Measurements from ENCODE around the gene PCDHGB5.
"Not testable (repeated sequence)": the region's sequence is repeated elsewhere in the genome, so short reads cannot be mapped to it uniquely, and the experiment has no call there.

The PCDHGB5 gene

DNA sequence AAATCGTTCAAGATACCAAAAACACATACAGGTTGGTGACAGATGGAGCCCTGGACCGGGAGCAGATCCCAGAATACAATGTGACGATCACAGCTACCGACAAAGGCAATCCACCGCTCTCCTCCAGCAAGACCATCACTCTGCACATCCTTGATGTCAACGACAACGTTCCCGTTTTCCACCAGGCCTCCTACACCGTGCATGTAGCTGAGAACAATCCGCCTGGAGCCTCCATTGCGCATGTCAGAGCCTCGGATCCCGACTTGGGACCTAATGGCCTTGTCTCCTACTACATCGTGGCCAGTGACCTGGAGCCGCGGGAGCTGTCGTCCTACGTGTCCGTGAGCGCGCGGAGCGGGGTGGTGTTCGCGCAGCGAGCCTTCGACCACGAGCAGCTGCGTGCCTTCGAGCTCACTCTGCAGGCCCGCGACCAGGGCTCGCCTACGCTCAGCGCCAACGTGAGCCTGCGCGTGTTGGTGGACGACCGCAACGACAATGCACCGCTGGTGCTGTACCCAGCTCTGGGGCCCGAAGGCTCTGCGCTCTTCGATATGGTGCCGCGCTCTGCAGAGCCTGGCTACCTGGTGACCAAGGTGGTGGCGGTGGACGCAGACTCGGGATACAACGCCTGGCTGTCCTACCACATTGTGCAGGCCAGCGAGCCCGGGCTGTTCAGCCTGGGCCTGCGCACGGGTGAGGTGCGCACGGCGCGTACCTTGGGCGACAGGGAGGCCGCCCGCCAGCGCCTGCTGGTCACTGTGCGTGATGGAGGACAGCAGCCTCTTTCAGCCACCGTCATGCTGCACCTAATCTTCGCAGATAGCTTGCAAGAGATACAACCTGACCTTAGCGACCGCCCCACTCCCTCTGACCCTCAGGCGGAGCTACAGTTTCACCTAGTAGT lies 25.9 kb upstream of the PCDHGB5 start:
- peaks cover 5% of the 10 kb centered on the region for H3K4me1 Mint-ChIP-seq
- H3K27me3 Mint-ChIP-seq: peaks cover 61% of the 10 kb centered on the region

GRCh38 chr5:141373673-141374317 lies 24.0 kb upstream of the PCDHGB5 start, which contains the start of gene PCDHGA6:
Gene PCDHGA6, plus strand, starts transcription at chr5:141373891. Its CDS starts 193 bp downstream, at chr5:141374084.
- Mint-ChIP-seq H3K4me3 (no peak within 1 kb of the TSS), H3K36me3 (peaks cover 16% of the 10 kb centered on the region), H3K27ac (no peak within 1 kb of the TSS), H3K4me1 (peaks cover 5% of the 10 kb centered on the region), H3K9me3 (peaks cover 13% of the 10 kb centered on the region), H3K27me3 (peaks cover 54% of the 10 kb centered on the region)

More for the DNA sequence above, 25.9 kb upstream of the PCDHGB5 start:
- H3K9me3 Mint-ChIP-seq: peaks cover 10% of the 10 kb centered on the region
- peaks cover 15% of the 10 kb centered on the region for H3K36me3 Mint-ChIP-seq
- H3K4me3 Mint-ChIP-seq: no peak overlapping the region
- no peak overlapping the region for H3K27ac Mint-ChIP-seq

DNA sequence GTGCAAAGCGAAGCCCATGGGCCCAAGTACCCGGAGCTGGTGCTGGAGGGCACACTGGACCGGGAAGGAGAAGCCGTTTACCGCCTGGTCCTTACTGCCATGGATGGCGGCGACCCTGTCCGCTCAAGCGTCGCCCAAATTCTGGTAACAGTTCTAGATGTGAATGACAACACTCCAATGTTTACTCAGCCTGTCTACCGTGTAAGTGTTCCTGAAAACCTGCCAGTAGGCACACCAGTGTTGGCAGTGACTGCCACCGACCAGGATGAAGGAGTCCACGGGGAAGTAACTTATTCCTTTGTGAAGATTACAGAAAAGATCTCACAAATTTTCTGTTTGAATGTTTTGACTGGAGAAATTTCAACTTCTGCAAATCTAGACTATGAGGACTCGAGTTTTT lies 23.1 kb upstream of the PCDHGB5 start:
- no peak overlapping the region for H3K27ac Mint-ChIP-seq
- peaks cover 13% of the 10 kb centered on the region for H3K9me3 Mint-ChIP-seq
- peaks cover 51% of the 10 kb centered on the region for H3K27me3 Mint-ChIP-seq
- H3K4me1 Mint-ChIP-seq: peaks cover 5% of the 10 kb centered on the region
- H3K4me3 Mint-ChIP-seq: no peak overlapping the region
- peaks cover 16% of the 10 kb centered on the region for H3K36me3 Mint-ChIP-seq

- Mint-ChIP-seq H3K36me3 (peaks cover 14% of the 10 kb centered on the region), H3K9me3 (peaks cover 13% of the 10 kb centered on the region), H3K27me3 (peaks cover 50% of the 10 kb centered on the region)
- not testable (repeated sequence) for H3K4me3 Mint-ChIP-seq, H3K4me1 Mint-ChIP-seq, H3K27ac Mint-ChIP-seq
Measured at GRCh38 chr5:141375444-141376155, 22.1 kb upstream of the PCDHGB5 start.

DNA sequence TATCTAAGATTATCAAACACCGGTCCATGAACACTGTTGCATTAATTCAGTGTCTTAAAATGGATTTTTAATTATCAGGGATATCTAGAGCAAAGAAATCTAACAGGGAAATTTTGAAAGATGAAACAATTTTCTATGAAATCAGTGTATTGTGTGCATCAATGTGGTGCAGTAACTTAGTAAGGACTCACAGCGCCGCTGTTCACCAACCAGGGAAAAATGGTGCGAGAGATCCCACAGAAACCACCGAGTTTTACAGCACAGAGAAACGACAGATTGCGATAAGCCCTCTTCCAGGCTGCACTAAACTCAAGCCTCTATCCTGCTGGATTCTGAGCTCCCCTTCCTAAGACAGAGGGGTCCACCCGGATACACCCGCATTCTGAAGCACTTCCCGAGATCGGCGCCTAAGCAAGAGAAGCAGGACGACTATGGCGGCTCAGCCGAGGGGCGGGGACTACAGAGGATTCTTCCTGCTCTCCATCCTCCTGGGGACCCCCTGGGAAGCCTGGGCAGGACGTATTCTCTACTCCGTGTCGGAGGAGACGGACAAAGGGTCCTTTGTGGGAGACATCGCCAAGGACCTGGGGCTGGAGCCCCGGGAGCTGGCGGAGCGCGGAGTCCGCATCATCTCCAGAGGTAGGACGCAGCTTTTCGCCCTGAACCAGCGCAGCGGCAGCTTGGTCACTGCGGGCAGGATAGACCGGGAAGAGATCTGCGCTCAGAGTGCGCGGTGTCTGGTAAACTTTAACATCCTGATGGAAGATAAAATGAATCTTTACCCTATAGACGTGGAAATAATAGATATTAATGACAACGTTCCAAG lies 15.1 kb upstream of the PCDHGB5 start, which contains the start of gene PCDHGA7:
PCDHGA7 (plus strand) TSS at position 274 of the 826 bp plus-strand sequence; CDS start at position 432, 158 bp downstream.
- peaks cover 18% of the 10 kb centered on the region for H3K36me3 Mint-ChIP-seq
- peaks cover 59% of the 10 kb centered on the region for H3K27me3 Mint-ChIP-seq
- no peak within 1 kb of the TSS for H3K27ac Mint-ChIP-seq
- H3K4me1 Mint-ChIP-seq: no peaks in the 10 kb centered on the region
- peak within 1 kb of the TSS; percentile 70 for H3K4me3 Mint-ChIP-seq
- peaks cover 21% of the 10 kb centered on the region for H3K9me3 Mint-ChIP-seq

- Mint-ChIP-seq H3K4me1 (peaks cover under 1% of the 10 kb centered on the region), H3K36me3 (peaks cover 19% of the 10 kb centered on the region), H3K27me3 (peaks cover 61% of the 10 kb centered on the region), H3K27ac (no peak overlapping the region), H3K4me3 (peak overlapping the region; percentile 70), H3K9me3 (peaks cover 22% of the 10 kb centered on the region)
Measured at GRCh38 chr5:141383345-141383744, 14.4 kb upstream of the PCDHGB5 start.

GRCh38 chr5:141384471-141385267 lies 13.1 kb upstream of the PCDHGB5 start:
- peaks cover 23% of the 10 kb centered on the region for H3K36me3 Mint-ChIP-seq
- H3K9me3 Mint-ChIP-seq: peaks cover 31% of the 10 kb centered on the region
- no peak overlapping the region for H3K4me3 Mint-ChIP-seq
- peaks cover 3% of the 10 kb centered on the region for H3K4me1 Mint-ChIP-seq
- no peak overlapping the region for H3K27ac Mint-ChIP-seq
- H3K27me3 Mint-ChIP-seq: peaks cover 63% of the 10 kb centered on the region

DNA sequence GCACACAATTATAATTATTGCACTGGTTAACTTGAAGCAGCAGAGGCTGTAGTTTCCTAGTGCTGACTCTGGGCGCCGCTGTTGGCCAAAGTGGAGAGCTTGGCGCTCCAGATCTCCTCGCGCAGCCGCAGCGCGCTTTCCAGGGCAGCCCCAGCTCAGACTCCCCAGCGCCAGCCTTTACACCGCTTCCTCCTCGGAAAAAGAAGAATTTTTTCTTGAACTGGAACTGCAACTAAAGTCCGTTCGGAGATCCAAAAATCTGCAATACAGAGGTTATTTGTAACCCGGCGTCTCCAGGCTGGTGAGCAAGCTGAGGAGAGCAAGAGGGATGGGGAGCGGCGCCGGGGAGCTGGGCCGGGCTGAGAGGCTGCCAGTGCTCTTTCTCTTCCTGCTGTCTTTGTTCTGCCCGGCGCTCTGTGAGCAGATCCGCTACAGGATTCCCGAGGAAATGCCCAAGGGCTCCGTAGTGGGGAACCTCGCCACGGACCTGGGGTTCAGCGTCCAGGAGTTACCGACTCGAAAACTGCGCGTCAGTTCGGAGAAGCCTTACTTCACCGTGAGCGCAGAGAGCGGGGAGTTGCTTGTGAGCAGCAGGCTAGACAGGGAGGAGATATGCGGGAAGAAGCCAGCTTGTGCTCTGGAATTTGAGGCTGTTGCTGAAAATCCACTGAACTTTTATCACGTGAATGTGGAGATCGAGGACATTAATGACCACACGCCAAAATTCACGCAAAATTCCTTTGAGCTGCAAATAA lies 10.0 kb upstream of the PCDHGB5 start, which contains the start of gene PCDHGB4:
PCDHGB4 (plus strand) TSS at position 142 of the 755 bp plus-strand sequence; CDS start at position 329, 187 bp downstream.
- not testable (repeated sequence) for H3K27ac Mint-ChIP-seq, H3K4me1 Mint-ChIP-seq
- Mint-ChIP-seq H3K9me3 (peaks cover 40% of the 10 kb centered on the region), H3K27me3 (peaks cover 63% of the 10 kb centered on the region), H3K36me3 (peaks cover 27% of the 10 kb centered on the region), H3K4me3 (peak within 1 kb of the TSS; percentile 11)

DNA sequence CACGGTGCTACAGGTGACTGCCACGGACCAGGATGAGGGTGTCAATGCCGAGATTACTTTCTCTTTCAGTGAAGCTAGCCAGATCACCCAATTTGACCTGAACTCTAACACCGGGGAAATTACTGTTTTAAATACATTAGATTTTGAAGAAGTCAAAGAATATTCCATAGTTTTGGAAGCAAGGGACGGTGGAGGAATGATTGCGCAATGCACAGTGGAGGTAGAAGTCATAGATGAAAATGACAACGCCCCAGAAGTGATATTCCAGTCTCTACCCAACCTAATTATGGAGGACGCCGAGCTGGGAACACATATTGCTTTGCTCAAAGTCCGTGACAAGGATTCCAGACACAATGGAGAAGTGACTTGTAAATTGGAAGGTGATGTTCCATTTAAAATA lies 9.1 kb upstream of the PCDHGB5 start:
- no peak overlapping the region for H3K4me3 Mint-ChIP-seq
- H3K4me1 Mint-ChIP-seq: peaks cover 3% of the 10 kb centered on the region
- peaks cover 64% of the 10 kb centered on the region for H3K27me3 Mint-ChIP-seq
- H3K9me3 Mint-ChIP-seq: peaks cover 40% of the 10 kb centered on the region
- no peak overlapping the region for H3K27ac Mint-ChIP-seq
- peaks cover 29% of the 10 kb centered on the region for H3K36me3 Mint-ChIP-seq

DNA sequence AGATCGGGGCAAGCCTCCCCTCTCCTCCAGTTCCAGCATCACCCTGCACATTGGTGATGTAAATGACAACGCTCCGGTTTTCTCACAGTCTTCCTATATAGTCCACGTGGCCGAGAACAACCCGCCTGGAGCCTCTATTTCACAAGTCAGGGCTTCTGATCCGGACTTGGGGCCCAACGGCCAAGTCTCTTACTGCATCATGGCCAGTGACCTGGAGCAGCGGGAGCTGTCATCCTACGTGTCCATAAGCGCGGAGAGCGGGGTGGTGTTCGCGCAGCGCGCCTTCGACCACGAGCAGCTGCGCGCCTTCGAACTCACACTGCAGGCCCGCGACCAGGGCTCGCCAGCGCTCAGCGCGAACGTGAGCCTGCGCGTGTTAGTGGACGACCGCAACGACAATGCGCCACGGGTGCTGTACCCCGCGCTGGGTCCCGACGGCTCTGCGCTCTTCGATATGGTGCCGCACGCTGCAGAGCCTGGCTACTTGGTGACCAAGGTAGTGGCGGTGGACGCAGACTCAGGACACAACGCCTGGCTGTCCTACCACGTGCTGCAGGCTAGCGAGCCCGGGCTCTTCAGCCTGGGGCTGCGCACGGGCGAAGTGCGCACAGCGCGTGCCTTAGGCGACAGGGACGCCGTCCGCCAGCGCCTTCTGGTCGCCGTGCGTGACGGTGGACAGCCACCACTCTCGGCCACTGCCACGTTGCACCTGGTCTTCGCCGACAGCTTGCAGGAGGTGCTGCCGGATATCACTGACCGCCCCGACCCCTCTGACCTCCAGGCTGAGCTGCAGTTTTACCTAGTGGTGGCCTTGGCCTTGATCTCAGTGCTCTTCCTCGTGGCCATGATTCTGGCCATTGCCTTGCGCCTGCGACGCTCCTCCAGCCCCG lies 8.3 kb upstream of the PCDHGB5 start:
- peaks cover 64% of the 10 kb centered on the region for H3K27me3 Mint-ChIP-seq
- H3K9me3 Mint-ChIP-seq: peaks cover 42% of the 10 kb centered on the region
- peaks cover 3% of the 10 kb centered on the region for H3K4me1 Mint-ChIP-seq
- H3K4me3 Mint-ChIP-seq: no peak overlapping the region
- H3K36me3 Mint-ChIP-seq: peaks cover 28% of the 10 kb centered on the region
- H3K27ac Mint-ChIP-seq: no peak overlapping the region

DNA sequence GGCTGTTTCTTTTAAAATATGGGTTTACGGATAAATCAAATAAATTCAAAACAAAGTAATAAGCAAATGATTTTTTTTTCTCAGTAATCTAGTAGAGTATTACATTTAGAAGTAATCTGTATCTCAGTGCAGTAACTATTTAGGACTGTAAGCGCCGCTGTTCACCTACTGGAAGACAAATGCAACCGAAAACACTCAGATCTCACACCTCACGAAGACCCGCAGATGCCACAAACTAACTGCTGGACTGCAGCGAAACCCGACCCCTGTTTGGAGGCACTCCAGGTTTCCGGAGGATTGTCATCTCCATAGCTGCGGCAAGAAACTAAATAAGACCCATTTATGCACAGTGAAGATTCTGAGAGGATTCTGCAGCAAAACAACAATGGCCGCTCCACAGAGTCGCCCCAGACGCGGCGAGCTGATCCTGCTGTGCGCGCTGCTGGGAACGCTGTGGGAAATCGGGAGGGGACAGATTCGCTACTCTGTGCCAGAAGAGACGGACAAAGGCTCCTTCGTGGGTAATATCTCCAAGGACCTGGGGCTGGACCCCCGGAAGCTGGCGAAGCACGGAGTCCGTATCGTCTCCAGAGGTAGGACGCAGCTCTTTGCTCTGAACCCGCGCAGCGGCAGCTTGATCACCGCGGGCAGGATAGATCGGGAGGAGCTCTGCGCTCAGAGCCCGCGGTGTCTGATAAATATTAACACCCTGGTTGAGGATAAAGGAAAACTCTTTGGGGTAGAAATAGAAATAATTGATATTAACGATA lies 5.1 kb upstream of the PCDHGB5 start, which contains the start of gene PCDHGA8:
PCDHGA8 (plus strand) TSS at position 205 of the 770 bp plus-strand sequence; CDS start at position 386, 181 bp downstream.
- peaks cover 24% of the 10 kb centered on the region for H3K9me3 Mint-ChIP-seq
- no peak within 1 kb of the TSS for H3K4me3 Mint-ChIP-seq
- peaks cover 3% of the 10 kb centered on the region for H3K4me1 Mint-ChIP-seq
- no peak within 1 kb of the TSS for H3K27ac Mint-ChIP-seq
- H3K27me3 Mint-ChIP-seq: peaks cover 55% of the 10 kb centered on the region
- peaks cover 22% of the 10 kb centered on the region for H3K36me3 Mint-ChIP-seq

DNA sequence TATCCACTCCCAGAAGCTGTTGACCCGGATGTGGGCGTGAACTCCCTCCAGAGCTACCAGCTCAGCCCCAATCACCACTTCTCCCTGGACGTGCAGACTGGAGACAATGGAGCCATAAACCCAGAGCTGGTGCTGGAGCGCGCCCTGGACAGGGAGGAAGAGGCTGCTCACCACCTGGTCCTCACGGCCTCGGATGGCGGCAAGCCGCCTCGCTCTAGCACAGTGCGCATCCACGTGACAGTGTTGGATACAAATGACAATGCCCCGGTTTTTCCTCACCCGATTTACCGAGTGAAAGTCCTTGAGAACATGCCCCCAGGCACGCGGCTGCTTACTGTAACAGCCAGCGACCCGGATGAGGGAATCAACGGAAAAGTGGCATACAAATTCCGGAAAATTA lies 4.5 kb upstream of the PCDHGB5 start:
- Mint-ChIP-seq H3K36me3 (peaks cover 22% of the 10 kb centered on the region), H3K27ac (no peak overlapping the region), H3K9me3 (peaks cover 24% of the 10 kb centered on the region), H3K4me1 (peaks cover 3% of the 10 kb centered on the region), H3K4me3 (no peak overlapping the region), H3K27me3 (peaks cover 54% of the 10 kb centered on the region)
